A549 (cell line): ENCODE results near the gene STEAP1B. TPM values are rescaled to one million over a fixed set of nuclear protein-coding genes. Genes with fewer than 3 reads are reported as not detected.

ENCODE experiments used
- ATAC-seq, 2 experiments: fragments of 200-7000 bp in 1 of 2; fragments of >200 bp in 1 of 2; cut with Nextera tagmentation in 1 of 2; cut with Tn5 transposase in 1 of 2; 3 replicates each; pipeline versions ENCODE4 v1.8.0 to v1.9.1; 2018 to 2020; ENCODE audit warnings: mild to moderate bottlenecking in 1 of 2, moderate library complexity in 1 of 2
- CTCF ChIA-PET: fragments of 300-600 bp; sonication (Branson Sonifier 250); formaldehyde crosslinking; extraction: SDS; loops from one replicate; lab custom pipeline; 2021; ENCODE audit warnings: antibody characterized with exemption, inconsistent platforms; lab: Yijun Ruan, JAX
- POLR2A ChIA-PET: fragments of 350-600 bp; formaldehyde crosslinking; extraction: SDS; loops from one replicate; lab custom pipeline; 2021; ENCODE audit warnings: antibody characterized with exemption, inconsistent platforms; lab: Yijun Ruan, JAX
- DNase-seq, 2 experiments: peaks; one replicate each; pipeline versions ENCODE4 v3.0.0 to v3.0.0-alpha.2; 2011 to 2016; ENCODE audit warnings: low read depth in 1 of 2, low spot score in 1 of 2
- FAIRE-seq: peaks from 2 replicates; lab custom pipeline; 2011; peaks lifted over from hg19 to GRCh38; lab: Jason Lieb, UNC
- H3K27ac ChIP-seq, 2 experiments: fragments of >200 bp; sonication (Bioruptor Twin); formaldehyde crosslinking; 3 replicates each; pipeline ENCODE4 v1.5.1; 2016 to 2017
- H3K4me1 ChIP-seq: fragments of >200 bp; sonication (Bioruptor Twin); formaldehyde crosslinking; 3 replicates; pipeline ENCODE4 v1.6.1; 2016
- H3K4me2 ChIP-seq: fragments of >200 bp; sonication (Bioruptor Twin); formaldehyde crosslinking; 3 replicates; pipeline ENCODE4 v1.6.1; 2016
- H3K4me3 ChIP-seq: fragments of >200 bp; sonication (Bioruptor Twin); formaldehyde crosslinking; 3 replicates; pipeline ENCODE4 v1.5.1; 2016
- H3K9me3 ChIP-seq: fragments of >200 bp; sonication (Bioruptor Twin); formaldehyde crosslinking; 3 replicates; pipeline ENCODE4 v1.6.1; 2016
- CBX8 ChIP-seq: fragments of 200-600 bp; sonication (generic); IDR thresholded peaks from 2 replicates; pipeline ENCODE4 v1.6.1; 2016
- CHD4 ChIP-seq: fragments of 200-600 bp; sonication (generic); IDR thresholded peaks from 2 replicates; pipeline ENCODE4 v1.6.1; 2016; ENCODE audit warnings: antibody characterized with exemption, mild to moderate bottlenecking, borderline replicate concordance
- CTCF ChIP-seq: fragments of >200 bp; sonication (Bioruptor Twin); formaldehyde crosslinking; IDR thresholded peaks from 3 replicates; pipeline ENCODE4 v1.5.1; 2016
- E2F6 ChIP-seq: IDR thresholded peaks from 2 replicates; pipeline ENCODE4 v1.6.1; 2012; ENCODE audit warnings: low read depth, borderline replicate concordance
- EHF ChIP-seq: fragments of 250-450 bp; sonication (Bioruptor Pico); IDR thresholded peaks from 2 replicates; pipeline ENCODE4 v1.5.0; 2020; ENCODE audit warnings: mild to moderate bottlenecking
- EHMT2 ChIP-seq: fragments of 200-600 bp; sonication (generic); IDR thresholded peaks from 2 replicates; pipeline ENCODE4 v1.6.1; 2016; ENCODE audit warnings: antibody characterized with exemption, low read depth, mild to moderate bottlenecking, moderate library complexity
- FOSL2 ChIP-seq, 2 experiments: fragments of 450-650 bp in 1 of 2; fragments of >200 bp in 1 of 2; sonication (Bioruptor Twin) in 1 of 2; formaldehyde crosslinking; IDR thresholded peaks; 2 replicates each; pipeline versions ENCODE4 v1.5.0 to v1.6.1; 2016 to 2020; ENCODE audit warnings: mild to moderate bottlenecking in 1 of 2, moderate library complexity in 1 of 2
- FOXS1 ChIP-seq: fragments of 250-450 bp; sonication (Bioruptor Pico); IDR thresholded peaks from 2 replicates; pipeline ENCODE4 v1.5.0; 2020; ENCODE audit warnings: mild to moderate bottlenecking, moderate library complexity
- HMGXB4 ChIP-seq: fragments of 250-450 bp; sonication (Bioruptor Pico); IDR thresholded peaks from 2 replicates; pipeline ENCODE4 v1.5.0; 2021; ENCODE audit warnings: mild to moderate bottlenecking, moderate library complexity, borderline replicate concordance
- JUNB ChIP-seq: fragments of >200 bp; sonication (Bioruptor Twin); formaldehyde crosslinking; IDR thresholded peaks from 2 replicates; pipeline ENCODE4 v1.6.1; 2016
- NR3C1 ChIP-seq: fragments of >200 bp; sonication (Bioruptor Twin); formaldehyde crosslinking; IDR thresholded peaks from 3 replicates; pipeline ENCODE4 v1.6.1; 2017
- PBX3 ChIP-seq: IDR thresholded peaks from 2 replicates; pipeline ENCODE4 v1.6.1; 2012
- PHF8 ChIP-seq: fragments of 200-600 bp; sonication (generic); IDR thresholded peaks from 2 replicates; pipeline ENCODE4 v1.6.1; 2016; ENCODE audit warnings: low read depth, mild to moderate bottlenecking, antibody characterized with exemption, moderate library complexity, borderline replicate concordance
- RARB ChIP-seq: fragments of 250-450 bp; sonication (Bioruptor Pico); IDR thresholded peaks from 2 replicates; pipeline ENCODE4 v1.8.0; 2021; ENCODE audit warnings: mild to moderate bottlenecking, moderate library complexity
- RCOR1 ChIP-seq: fragments of 150-350 bp; IDR thresholded peaks from 2 replicates; pipeline ENCODE4 v1.6.1; 2014; ENCODE audit warnings: antibody characterized with exemption, low read length, low read depth
- RFX5 ChIP-seq: fragments of 450-650 bp; IDR thresholded peaks from 2 replicates; pipeline ENCODE4 v1.7.1; 2014; ENCODE audit warnings: antibody characterized with exemption, mild to moderate bottlenecking, moderate library complexity
- TFCP2L1 ChIP-seq: fragments of 250-450 bp; sonication (Bioruptor Pico); IDR thresholded peaks from 2 replicates; pipeline ENCODE4 v1.5.0; 2021; ENCODE audit warnings: mild to moderate bottlenecking
- TP53 ChIP-seq: fragments of 250-450 bp; sonication (Bioruptor Pico); IDR thresholded peaks from 2 replicates; pipeline ENCODE4 v1.5.0; 2021; ENCODE audit warnings: mild to moderate bottlenecking, moderate library complexity
- ZC3H11A ChIP-seq: fragments of 450-650 bp; IDR thresholded peaks from 2 replicates; pipeline ENCODE4 v1.6.1; 2014; ENCODE audit warnings: antibody characterized with exemption, mild to moderate bottlenecking
- WGBS: methylation state at CpG from one replicate; pipeline ENCODE4 v1.1.6; 2017; ENCODE audit errors: missing lambda C conversion rate; 5-methylcytosine and 5-hydroxymethylcytosine counted together
- polyA plus RNA-seq, 4 experiments: library from polyadenylated mRNA; depleted of rRNA in 3 of 4; stranded (reverse); fragments of >200 nt; fragmentation: RNase III in 1 of 4; extraction: RNeasy Plus Mini Kit Qiagen cat#74134 plus additional on column Dnase treatment in 1 of 4; gene quantifications; 2 replicates in 3 of 4; 3 replicates in 1 of 4; pipeline ENCODE4 v1.2.3, GENCODE V29; 2011 to 2017
- TF ChIP-seq, protein P1 (sequence below): fragments of 150-350 bp; IDR thresholded peaks from 2 replicates; pipeline ENCODE4 v1.6.1; 2014; ENCODE audit warnings: low read depth, mild to moderate bottlenecking, low read length

The STEAP1B gene
- polyA plus RNA-seq, 2 of the 4 experiments (the other 2 are of a cell fraction): 0.08 to 0.22 TPM

- ATAC-seq (no peak), FAIRE-seq (no peak), DNase-seq (no peak)
- ChIA-PET POLR2A (no interaction called here), CTCF (no interaction called here)
- 0% methylated on average over 1 of the region's 1 CpG for WGBS
- no peaks in the 10 kb centered on the region for H3K4me1 ChIP-seq
- no peaks in the 10 kb centered on the region for H3K9me3 ChIP-seq
- TF ChIP-seq EHF (CRISPR knock-in tag) (no peak), RARB (CRISPR knock-in tag) (no peak), JUNB (no peak), ZC3H11A (no peak), RCOR1 (no peak), CTCF (no peak), FOXS1 (CRISPR knock-in tag) (no peak), NR3C1 (no peak), HMGXB4 (no peak), CBX8 (no peak), RFX5 (no peak), PHF8 (no peak), CHD4 (no peak), E2F6 (no peak), TP53 (CRISPR knock-in tag) (no peak), FOSL2 (IDR thresholded peaks at IDR 0.05) (no peak), FOSL2 (CRISPR knock-in tag; IDR thresholded peaks at IDR 0.05) (no peak), PBX3 (no peak), TFCP2L1 (CRISPR knock-in tag) (no peak)
- TF ChIP-seq, protein P1, sequence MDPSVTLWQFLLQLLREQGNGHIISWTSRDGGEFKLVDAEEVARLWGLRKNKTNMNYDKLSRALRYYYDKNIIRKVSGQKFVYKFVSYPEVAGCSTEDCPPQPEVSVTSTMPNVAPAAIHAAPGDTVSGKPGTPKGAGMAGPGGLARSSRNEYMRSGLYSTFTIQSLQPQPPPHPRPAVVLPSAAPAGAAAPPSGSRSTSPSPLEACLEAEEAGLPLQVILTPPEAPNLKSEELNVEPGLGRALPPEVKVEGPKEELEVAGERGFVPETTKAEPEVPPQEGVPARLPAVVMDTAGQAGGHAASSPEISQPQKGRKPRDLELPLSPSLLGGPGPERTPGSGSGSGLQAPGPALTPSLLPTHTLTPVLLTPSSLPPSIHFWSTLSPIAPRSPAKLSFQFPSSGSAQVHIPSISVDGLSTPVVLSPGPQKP: no peak
- H3K27ac ChIP-seq: no peak overlapping the region
- H3K4me2 ChIP-seq: no peak overlapping the region
- no peak overlapping the region for H3K4me3 ChIP-seq
Observed at GRCh38 chr7:22390516-22390915, 109.5 kb downstream of the STEAP1B start.

DNA sequence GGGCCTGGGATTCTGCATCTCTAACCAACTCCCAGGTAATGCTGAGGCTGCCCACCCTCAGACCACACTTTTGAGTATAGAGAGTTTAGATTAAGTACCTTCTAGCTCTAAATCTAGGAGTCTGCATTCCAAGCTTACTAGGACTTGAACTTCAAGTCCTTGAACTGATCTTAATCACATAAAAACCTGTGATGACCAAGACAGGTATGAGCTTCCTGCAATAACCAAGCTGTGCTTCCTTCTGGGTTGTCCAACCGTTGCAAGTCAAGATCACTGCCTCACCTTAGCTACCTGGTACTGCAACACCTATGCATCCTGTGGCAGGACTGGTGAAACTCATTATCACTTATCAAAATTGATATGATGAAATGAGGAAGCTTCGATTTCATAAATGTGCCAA is 110.1 kb downstream of the STEAP1B start:
- FAIRE-seq: no peak
- 16% methylated on average over 2 of the region's 2 CpGs for WGBS
- ATAC-seq: no peak

More for the DNA sequence above, 110.1 kb downstream of the STEAP1B start:
- DNase-seq: no peak
- TF ChIP-seq EHMT2: no peak
- TF ChIP-seq, all 56 proteins: peak for 0
- CTCF ChIA-PET: no interaction called here
- Histone ChIP-seq H3K4me3 (no peak overlapping the region), H3K9me3 (no peaks in the 10 kb centered on the region), H3K4me2 (no peak overlapping the region), H3K4me1 (no peaks in the 10 kb centered on the region), H3K27ac (no peak overlapping the region)
- POLR2A ChIA-PET: no interaction called here
